WTC11 (cell line): ENCODE data around the gene CES3.

Experiments used
- CTCF ChIP-seq: fragments of 200-600 bp; IDR thresholded peaks from 2 replicates; pipeline ENCODE4 v1.8.0; 2022; ENCODE audit warnings: antibody characterized with exemption
- FOXJ3 ChIP-seq: sonication (generic); formaldehyde crosslinking; IDR thresholded peaks from 2 replicates; pipeline ENCODE4 v1.9.0; 2021; ENCODE audit warnings: missing genetic modification reagents, mild to moderate bottlenecking, borderline replicate concordance
- FOXP4 ChIP-seq: sonication (generic); formaldehyde crosslinking; IDR thresholded peaks from 2 replicates; pipeline ENCODE4 v1.8.0; 2022; ENCODE audit warnings: mild to moderate bottlenecking, missing genetic modification reagents
- KAT7 ChIP-seq: sonication (generic); formaldehyde crosslinking; IDR thresholded peaks from 2 replicates; pipeline ENCODE4 v1.8.1; 2023; ENCODE audit warnings: missing genetic modification reagents, mild to moderate bottlenecking, borderline replicate concordance
- MAX ChIP-seq: sonication (generic); formaldehyde crosslinking; IDR thresholded peaks from 2 replicates; pipeline ENCODE4 v1.8.0; 2022; ENCODE audit warnings: mild to moderate bottlenecking, missing genetic modification reagents
- MYBL2 ChIP-seq: sonication (generic); formaldehyde crosslinking; IDR thresholded peaks from 2 replicates; pipeline ENCODE4 v1.8.1; 2023; ENCODE audit warnings: mild to moderate bottlenecking, moderate library complexity, missing genetic modification reagents
- PRDM15 ChIP-seq: sonication (generic); formaldehyde crosslinking; IDR thresholded peaks from 2 replicates; pipeline ENCODE4 v1.8.0; 2022; ENCODE audit warnings: missing genetic modification reagents

- TF ChIP-seq CTCF (no peak), MAX (CRISPR knock-in tag) (no peak), FOXP4 (CRISPR knock-in tag) (no peak), MYBL2 (CRISPR knock-in tag) (no peak), PRDM15 (CRISPR knock-in tag) (no peak), KAT7 (CRISPR knock-in tag) (no peak), FOXJ3 (CRISPR knock-in tag) (no peak)
Observed at GRCh38 chr16:66996983-66997358, 35.9 kb downstream of the CES3 start.
